GM21825 (cell line): ENCODE measurements around the gene SST.

Source experiments
- ATAC-seq: cut with Tn5 transposase; IDR thresholded peaks from one replicate; pipeline ENCODE4 v1.9.1; 2021; ENCODE audit warnings: mild to moderate bottlenecking, moderate library complexity; ENCODE audit not compliant: unreplicated experiment

Gene SST

DNA sequence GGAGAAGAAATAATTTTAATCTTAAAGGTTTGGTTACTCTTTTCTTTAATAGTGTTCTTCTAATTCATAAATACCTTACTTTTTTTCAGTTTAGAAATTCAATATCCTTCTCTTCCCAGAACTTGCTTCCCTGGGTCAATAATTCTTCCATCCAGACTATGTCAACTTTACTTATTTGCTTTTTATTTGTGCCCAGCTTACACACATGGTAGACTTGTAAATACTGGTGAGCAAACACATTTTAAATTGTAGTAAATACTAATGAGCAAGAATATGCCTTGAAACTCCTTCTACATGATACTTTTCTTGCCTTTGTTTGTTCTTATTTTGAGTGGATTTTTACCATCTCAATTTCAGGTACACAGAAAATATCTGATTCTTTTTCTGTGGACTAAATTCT, 33.7 kb downstream of the SST start:
- ATAC-seq, result no peak

DNA sequence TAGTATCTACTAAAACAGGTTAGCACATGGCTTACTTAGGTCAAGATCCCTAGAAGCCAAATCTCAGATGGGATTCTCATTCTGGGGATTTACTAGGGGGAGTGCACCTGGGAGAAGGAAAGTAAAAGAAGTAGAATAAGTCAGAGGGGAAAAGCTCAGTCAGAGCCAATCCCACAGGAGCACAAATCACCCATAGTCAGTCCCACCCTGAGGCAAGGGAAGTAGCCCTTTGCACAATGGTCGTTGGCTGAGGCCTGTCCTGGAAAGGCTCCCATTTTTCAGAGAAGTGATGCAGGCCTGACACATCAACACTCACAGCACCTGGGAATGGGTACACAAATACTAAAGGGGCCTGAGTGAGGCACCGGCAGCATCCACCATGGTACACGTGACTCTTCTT, 39.8 kb downstream of the SST start:
- ATAC-seq, result no peak

DNA sequence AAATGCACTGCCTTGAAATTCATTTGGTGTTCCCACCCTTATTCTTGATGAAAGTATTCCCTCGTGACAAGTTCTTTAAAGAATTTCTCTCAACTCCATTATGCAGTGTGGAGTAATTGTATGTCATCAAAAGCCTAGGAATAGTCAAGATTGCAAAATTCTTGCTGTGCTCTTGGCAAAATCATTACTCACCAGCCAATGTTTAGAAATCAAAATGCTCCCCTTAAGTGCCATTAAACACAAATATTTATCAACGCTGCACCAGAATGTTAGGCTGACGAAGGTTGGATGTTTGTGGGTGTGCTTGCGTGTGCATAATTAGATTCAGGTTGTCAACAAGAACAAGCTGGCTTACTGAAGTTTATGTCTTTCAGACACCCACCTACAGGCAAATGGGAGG, 40.5 kb downstream of the SST start:
- ATAC-seq, result no peak

GRCh38 chr3:187628169-187628568, 42.0 kb downstream of the SST start:
- ATAC-seq, result no peak

- no peak for ATAC-seq
Observed at GRCh38 chr3:187626581-187626980, 43.6 kb downstream of the SST start.

- ATAC-seq, result no peak
Observed at GRCh38 chr3:187624588-187624987, 45.6 kb downstream of the SST start.

DNA sequence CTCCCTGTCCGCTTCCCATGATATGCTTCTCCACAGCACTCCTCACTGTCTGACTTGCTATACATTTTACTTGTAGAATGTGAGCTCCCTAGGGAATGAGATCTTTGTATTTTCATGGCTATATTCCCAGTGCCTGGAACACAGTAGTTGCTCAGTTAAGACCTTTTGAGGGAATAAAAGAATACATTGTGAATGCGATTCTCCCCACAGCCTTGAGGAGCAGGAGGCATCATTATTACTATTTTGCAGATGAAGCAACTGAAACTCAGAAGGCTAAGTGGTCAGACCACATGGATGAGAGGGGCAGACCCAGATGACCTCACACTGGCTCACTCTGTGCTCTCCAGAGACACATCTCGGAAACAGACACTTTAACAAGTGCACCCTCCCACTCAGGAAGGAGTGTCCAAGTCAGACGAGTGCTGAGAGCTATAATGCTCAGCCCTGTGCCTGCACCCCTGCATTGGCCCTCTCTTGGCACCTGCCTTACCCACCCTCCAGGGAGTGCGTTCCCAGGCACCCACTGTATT, 46.8 kb downstream of the SST start:
- ATAC-seq, result no peak

DNA sequence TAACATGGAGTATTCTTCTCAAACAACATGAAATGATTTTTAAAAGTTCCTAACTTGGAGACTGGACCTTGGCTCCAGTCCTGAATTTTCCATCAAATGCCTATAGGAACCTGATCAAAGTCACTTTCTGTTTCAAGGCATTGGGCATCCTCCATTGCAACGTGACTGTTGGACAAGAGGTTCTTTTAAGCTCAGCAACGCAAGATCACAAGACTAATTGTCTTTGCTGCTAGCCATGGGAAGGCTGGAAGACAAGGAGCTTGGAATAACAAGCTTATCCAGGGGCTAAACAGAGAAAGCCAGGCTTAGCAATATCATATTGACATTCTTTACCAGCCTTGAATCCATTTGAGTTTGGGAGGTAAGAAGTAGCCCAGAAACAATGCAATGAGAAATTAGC, 48.3 kb downstream of the SST start:
- ATAC-seq, result no peak

DNA sequence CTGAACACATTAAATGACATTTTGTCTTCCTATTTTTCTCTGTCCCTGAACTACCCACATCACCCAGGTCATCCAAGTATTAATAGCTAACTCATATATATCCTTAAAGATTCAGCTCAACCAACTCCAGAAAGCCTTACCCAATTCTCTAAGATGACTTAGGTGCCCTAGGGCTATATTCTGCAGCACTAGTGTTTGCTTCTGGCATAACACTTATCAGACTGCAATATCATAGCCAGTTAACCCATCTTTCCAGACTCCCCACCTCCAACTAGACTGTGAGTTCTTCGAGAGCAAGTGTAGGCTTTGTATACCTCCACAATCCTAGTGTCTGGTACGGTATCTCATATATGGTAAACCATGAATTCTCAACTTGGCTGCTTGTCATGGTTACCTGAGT, 50.7 kb downstream of the SST start:
- no peak for ATAC-seq
